H1 (cell line): ENCODE data around the gene ZFP36L2. TPM values are rescaled to one million over a fixed set of nuclear protein-coding genes. Genes with fewer than 3 reads are reported as not detected.

Experiments
- CTCF ChIA-PET: fragments of 300-600 bp; sonication (Branson Sonifier 250); formaldehyde crosslinking; loops from one replicate; lab custom pipeline; 2021; ENCODE audit not compliant: partially characterized antibody; lab: Charles Lee
- POLR2A ChIA-PET: fragments of 300-600 bp; sonication (Branson Sonifier 250); formaldehyde crosslinking; loops from one replicate; lab custom pipeline; 2021; ENCODE audit warnings: inconsistent platforms; ENCODE audit not compliant: partially characterized antibody; lab: Charles Lee
- DNase-seq, 2 experiments: peaks; one replicate each; pipeline versions ENCODE4 v3.0.0 to v3.0.0-alpha.2; 2010 to 2022; ENCODE audit warnings: low spot score in 2 of 2, low read depth in 1 of 2, mixed read lengths in 1 of 2
- FAIRE-seq: peaks from 2 replicates; lab custom pipeline; 2011; peaks lifted over from hg19 to GRCh38; lab: Jason Lieb, UNC
- H2AFZ ChIP-seq: 2 replicates; pipeline ENCODE4 v1.8.1; 2012; ENCODE audit warnings: low read length, inconsistent platforms
- H2AK5ac ChIP-seq: 2 replicates; pipeline ENCODE4 v1.6.1; 2013; ENCODE audit warnings: low read depth, low read length
- H2BK120ac ChIP-seq: replicated peaks from 2 replicates; pipeline ENCODE3; 2013; ENCODE audit warnings: low read depth, low read length, inconsistent platforms
- H2BK12ac ChIP-seq: 2 replicates; pipeline ENCODE4 v1.6.1; 2013; ENCODE audit warnings: low read depth, low read length
- H2BK15ac ChIP-seq: 2 replicates; pipeline ENCODE4 v1.6.1; 2013; ENCODE audit warnings: low read length
- H2BK20ac ChIP-seq: 2 replicates; pipeline ENCODE4 v1.6.1; 2013; ENCODE audit warnings: low read length
- H2BK5ac ChIP-seq: 2 replicates; pipeline ENCODE4 v1.6.1; 2013; ENCODE audit warnings: low read depth, low read length
- H3K14ac ChIP-seq: 2 replicates; pipeline ENCODE4 v1.6.1; 2013; ENCODE audit warnings: inconsistent platforms; ENCODE audit not compliant: insufficient read length
- H3K18ac ChIP-seq: 2 replicates; pipeline ENCODE4 v1.6.1; 2013; ENCODE audit warnings: low read length; ENCODE audit errors: extremely low read depth
- H3K23ac ChIP-seq: 2 replicates; pipeline ENCODE4 v1.6.1; 2013; ENCODE audit warnings: inconsistent platforms; ENCODE audit not compliant: insufficient read length
- H3K23me2 ChIP-seq: 2 replicates; pipeline ENCODE4 v1.6.1; 2013; ENCODE audit warnings: low read depth, low read length
- H3K27ac ChIP-seq: 2 replicates; pipeline ENCODE4 v1.6.1; 2011; ENCODE audit warnings: low read depth, low read length, inconsistent platforms
- H3K27me3 ChIP-seq, 4 experiments: replicated peaks in 1 of 4; 1 replicate in 1 of 4; 2 replicates in 3 of 4; pipeline versions ENCODE4 v1.6.1 to v1.8.1; 2011 to 2013; ENCODE audit warnings: low read length in 3 of 4, mild to moderate bottlenecking in 3 of 4, inconsistent platforms in 2 of 4, mixed read lengths in 2 of 4, moderate library complexity in 1 of 4; ENCODE audit not compliant: control insufficient read depth in 3 of 4, insufficient read depth in 3 of 4; ENCODE audit errors: extremely low read depth in 1 of 4
- H3K36me3 ChIP-seq, 4 experiments: 2 replicates each; pipeline versions ENCODE4 v1.6.1 to v1.8.1; 2011 to 2013; ENCODE audit warnings: mild to moderate bottlenecking in 4 of 4, low read length in 3 of 4, moderate library complexity in 2 of 4, control low read depth in 1 of 4, inconsistent platforms in 1 of 4; ENCODE audit not compliant: insufficient read depth in 4 of 4, control insufficient read depth in 2 of 4
- H3K4ac ChIP-seq: replicated peaks from 2 replicates; pipeline ENCODE3; 2013; ENCODE audit warnings: low read length, low read depth, mixed read lengths, inconsistent platforms; ENCODE audit not compliant: insufficient read length
- H3K4me1 ChIP-seq, 4 experiments: replicated peaks in 1 of 4; 1 replicate in 1 of 4; 2 replicates in 3 of 4; pipeline versions ENCODE4 v1.6.1 to v1.8.1; 2011 to 2013; ENCODE audit warnings: low read length in 3 of 4, inconsistent platforms in 2 of 4, mixed read lengths in 1 of 4; ENCODE audit not compliant: insufficient read depth in 4 of 4, control insufficient read depth in 3 of 4
- H3K4me2 ChIP-seq, 2 experiments: 2 replicates each; pipeline versions ENCODE4 v1.6.1 to v1.8.1; 2011 to 2013; ENCODE audit warnings: low read depth in 2 of 2, low read length in 2 of 2, control low read depth in 1 of 2, inconsistent platforms in 1 of 2, mild to moderate bottlenecking in 1 of 2; ENCODE audit not compliant: insufficient read depth in 1 of 2
- H3K4me3 ChIP-seq, 4 experiments: fragments of 200-600, 300-600 bp in 1 of 4; sonication (generic), shearing (Covaris generic), sonication (Bioruptor Twin) in 1 of 4; 2 replicates each; pipeline versions ENCODE4 v1.5.1 to v1.8.1; 2011 to 2016; ENCODE audit warnings: low read length in 4 of 4, low read depth in 3 of 4, control low read depth in 2 of 4, inconsistent platforms in 2 of 4, mild to moderate bottlenecking in 2 of 4, mixed read lengths in 1 of 4, moderate library complexity in 1 of 4; ENCODE audit not compliant: insufficient read depth in 2 of 4; ENCODE audit errors: extremely low read depth in 1 of 4
- H3K56ac ChIP-seq: replicated peaks from 2 replicates; pipeline ENCODE3; 2013; ENCODE audit warnings: low read depth, mild to moderate bottlenecking, mixed read lengths, low read length, inconsistent platforms; ENCODE audit not compliant: insufficient read length
- H3K79me1 ChIP-seq: 2 replicates; pipeline ENCODE4 v1.6.1; 2013; ENCODE audit warnings: low read depth, low read length, control low read depth
- H3K79me2 ChIP-seq, 2 experiments: 2 replicates each; pipeline versions ENCODE4 v1.6.1 to v1.8.1; 2012 to 2013; ENCODE audit warnings: low read length in 2 of 2, mild to moderate bottlenecking in 2 of 2, inconsistent platforms in 1 of 2; ENCODE audit not compliant: insufficient read depth in 2 of 2, control insufficient read depth in 1 of 2
- H3K9ac ChIP-seq, 4 experiments: replicated peaks in 1 of 4; 1 replicate in 1 of 4; 2 replicates in 3 of 4; pipeline versions ENCODE4 v1.6.1 to v1.8.1; 2011 to 2013; ENCODE audit warnings: low read depth in 3 of 4, low read length in 3 of 4, control low read depth in 2 of 4, mild to moderate bottlenecking in 2 of 4, moderate library complexity in 2 of 4, inconsistent platforms in 1 of 4; ENCODE audit errors: extremely low read depth in 1 of 4
- H3K9me3 ChIP-seq, 2 experiments: 2 replicates each; pipeline versions ENCODE4 v1.6.1 to v1.8.1; 2012 to 2013; ENCODE audit warnings: mild to moderate bottlenecking in 2 of 2, moderate library complexity in 2 of 2, control low read depth in 1 of 2, inconsistent platforms in 1 of 2, low read depth in 1 of 2, low read length in 1 of 2, mixed read lengths in 1 of 2; ENCODE audit not compliant: insufficient read depth in 2 of 2
- H4K20me1 ChIP-seq, 2 experiments: replicated peaks in 1 of 2; 2 replicates each; pipeline versions ENCODE3 to v1.8.1; 2011 to 2013; ENCODE audit warnings: inconsistent platforms in 2 of 2, low read length in 2 of 2, mild to moderate bottlenecking in 1 of 2; ENCODE audit not compliant: insufficient read depth in 2 of 2, control insufficient read depth in 1 of 2
- H4K5ac ChIP-seq: 2 replicates; pipeline ENCODE4 v1.6.1; 2013; ENCODE audit warnings: low read length, low read depth, mixed read lengths, inconsistent platforms; ENCODE audit not compliant: insufficient read length
- H4K8ac ChIP-seq: 2 replicates; pipeline ENCODE4 v1.8.0; 2013; ENCODE audit warnings: mild to moderate bottlenecking, moderate library complexity, low read length, inconsistent platforms; ENCODE audit not compliant: insufficient read depth; ENCODE audit errors: extremely low read depth
- H4K91ac ChIP-seq: replicated peaks from 2 replicates; pipeline ENCODE3; 2013; ENCODE audit warnings: low read length, mixed read lengths, inconsistent platforms; ENCODE audit not compliant: insufficient read length
- BRCA1 ChIP-seq: IDR thresholded peaks from 2 replicates; pipeline ENCODE4 v1.6.1; 2012; ENCODE audit warnings: low read depth, low read length, improper control_type of control experiment
- CEBPB ChIP-seq: IDR thresholded peaks from 2 replicates; pipeline ENCODE4 v1.6.1; 2012; ENCODE audit warnings: low read depth, low read length
- HDAC2 ChIP-seq, 2 experiments: fragments of 300-600 bp in 1 of 2; sonication (generic) in 1 of 2; IDR thresholded peaks; 2 replicates each; pipeline ENCODE4 v1.6.1; 2011 to 2012; ENCODE audit warnings: low read depth in 2 of 2, low read length in 2 of 2, mild to moderate bottlenecking in 2 of 2, moderate library complexity in 2 of 2, borderline replicate concordance in 1 of 2, inconsistent platforms in 1 of 2
- PHF8 ChIP-seq: fragments of 200-600 bp; sonication (generic); conservative IDR thresholded peaks from 2 replicates; pipeline ENCODE4 v1.7.1; 2012; ENCODE audit warnings: low read depth, mild to moderate bottlenecking, inconsistent platforms, low read length, moderate library complexity
- POLR2AphosphoS5 ChIP-seq: IDR thresholded peaks from 2 replicates; pipeline ENCODE4 v1.6.1; 2011; ENCODE audit warnings: low read depth, low read length
- RAD21 ChIP-seq, 2 experiments: IDR thresholded peaks in 1 of 2; conservative IDR thresholded peaks in 1 of 2; 2 replicates each; pipeline ENCODE4 v1.6.1; 2011; ENCODE audit warnings: low read depth in 2 of 2, low read length in 2 of 2, improper control_type of control experiment in 1 of 2, inconsistent platforms in 1 of 2, mild to moderate bottlenecking in 1 of 2, moderate library complexity in 1 of 2
- RFX5 ChIP-seq: IDR thresholded peaks from 2 replicates; pipeline ENCODE4 v1.6.1; 2011; ENCODE audit warnings: low read depth, low read length, improper control_type of control experiment, borderline replicate concordance
- SP1 ChIP-seq: IDR thresholded peaks from 2 replicates; pipeline ENCODE4 v1.6.1; 2011; ENCODE audit warnings: low read depth, low read length
- SP4 ChIP-seq: IDR thresholded peaks from 2 replicates; pipeline ENCODE4 v1.6.1; 2012; ENCODE audit warnings: low read length, inconsistent platforms
- TCF12 ChIP-seq: IDR thresholded peaks from 2 replicates; pipeline ENCODE4 v1.6.1; 2011; ENCODE audit warnings: low read depth, mild to moderate bottlenecking, low read length
- TEAD4 ChIP-seq: IDR thresholded peaks from 2 replicates; pipeline ENCODE4 v1.6.1; 2012; ENCODE audit warnings: low read depth, low read length, inconsistent platforms, mixed read lengths
- WGBS, 2 experiments: shearing (Covaris generic) in 1 of 2; methylation state at CpG; one replicate each; pipeline versions ENCODE4 v1.1.6 to v1.1.7; 2013 to 2015; ENCODE audit warnings: low lambda C conversion rate in 2 of 2, mixed read lengths in 2 of 2, inconsistent platforms in 1 of 2, low coverage in 1 of 2, missing lambda C conversion rate in 1 of 2; ENCODE audit not compliant: insufficient replicate concordance in 2 of 2, insufficient coverage in 1 of 2, insufficient read length in 1 of 2; ENCODE audit errors: extremely low coverage in 1 of 2, missing lambda C conversion rate in 1 of 2; 5-methylcytosine and 5-hydroxymethylcytosine counted together
- polyA plus RNA-seq, 7 experiments: library from polyadenylated mRNA; depleted of rRNA in 3 of 7; stranded (reverse) in 5 of 7; unstranded in 2 of 7; fragments of >200 nt in 5 of 7; fragments of 200-250 nt in 2 of 7; gene quantifications; 1 replicate in 5 of 7; 2 replicates in 1 of 7; 4 replicates in 1 of 7; pipeline versions ENCODE4 v1.2.1 to v1.2.3, GENCODE V29; 2011 to 2013; ENCODE audit warnings: missing spikeins in 2 of 7, mixed read lengths in 2 of 7
- total RNA-seq: library from RNA; stranded (reverse); fragmentation: NEBNext Ultra II Directional; extraction: Animal tissue kit (Norgen Biotek cat#: 25700); gene quantifications from 2 replicates; pipeline ENCODE4 v1.2.1, GENCODE V29; 2021

ZFP36L2 gene
- total and polyA plus RNA-seq, 2 of the 8 experiments (the other 6 are each of a cell fraction or from before 2014, with no cell fraction given): 13.4 to 102 TPM

GRCh38 chr2:43175020-43175441 is 51.4 kb downstream of the ZFP36L2 start:
- Histone ChIP-seq H3K4me3 (0 out of 8 replicates have a peak overlapping the region, but pooled peaks of 1 of the 4 experiments have one; percentile 5), H3K36me3 (no peaks in the 10 kb centered on the region), H3K23ac (no peak overlapping the region), H3K4ac (no peak overlapping the region), H3K79me1 (no peaks in the 10 kb centered on the region), H3K27me3 (no peaks in the 10 kb centered on the region), H2BK120ac (no peak overlapping the region), H3K18ac (no peak overlapping the region), H2AK5ac (no peak overlapping the region), H3K9me3 (peaks cover 30 to 36% of the 10 kb centered on the region in 2 experiments), H4K20me1 (no peaks in the 10 kb centered on the region), H3K14ac (no peak overlapping the region), H2BK20ac (no peak overlapping the region), H2BK12ac (no peak overlapping the region), H3K4me2 (no peak overlapping the region), H4K8ac (no peak overlapping the region; the same call in 1 of the 2 replicates), H4K91ac (no peak overlapping the region), H2BK5ac (no peak overlapping the region), H3K79me2 (no peaks in the 10 kb centered on the region), H3K27ac (no peak overlapping the region), H3K9ac (no peak overlapping the region), H3K56ac (no peak overlapping the region), H2AFZ (no peak overlapping the region), H3K23me2 (no peaks in the 10 kb centered on the region), H4K5ac (no peak overlapping the region), H2BK15ac (no peak overlapping the region), H3K4me1 (peaks cover 0 to 16% (median 13%) of the 10 kb centered on the region in 4 experiments; a peak in 6 of 7 replicates)
- DNase-seq (no peak), FAIRE-seq (no peak)
- POLR2A ChIA-PET: no interaction called here
- TF ChIP-seq SP1 (no peak), CEBPB (no peak), SP4 (no peak), HDAC2 (IDR thresholded peaks at IDR 0.05; ENCODE audit: borderline replicate concordance in 1 of 2, low read depth in 2 of 2, low read length in 2 of 2) (no peak), POLR2AphosphoS5 (no peak), RFX5 (no peak), TEAD4 (no peak), BRCA1 (no peak), PHF8 (no peak), TCF12 (no peak), RAD21 (IDR thresholded peaks at IDR 0.05 in 1 of 2, conservative IDR thresholded peaks at IDR 0.05 in 1 of 2; ENCODE audit: low read depth in 2 of 2, low read length in 2 of 2) (no peak)
- CTCF ChIA-PET: interaction anchor here (0.9 to 2.1 kb wide), 10 partner anchors 8 to 363 kb away, joined by 3 to 7 read pairs (median 4); no protein-coding TSS in a partner anchor
- WGBS, 2 experiments: 40% methylated on average over 1 of the region's 1 CpG; no CpG with 5 or more reads in 1 of the 2 experiments
